ENCODE results near the gene FMN2.

GRCh38 chr1:240198376-240198775, 106.7 kb downstream of the FMN2 start:
- TF ChIP-seq CTCF (IDR thresholded peaks at IDR 0.05) (no peak), POLR2A (IDR thresholded peaks at IDR 0.05) (no peak)
